ENCODE data around the gene GCN1.

- TF ChIP-seq CTCF (IDR thresholded peaks at IDR 0.05; ENCODE audit: extremely low read depth in 1 of 2, insufficient read depth in 1 of 2, low read depth in 1 of 2, low read length in 2 of 2) (no peak), POLR2A (IDR thresholded peaks at IDR 0.05; ENCODE audit: low read depth, low read length) (no peak), MYC (IDR thresholded peaks at IDR 0.05; ENCODE audit: low read depth, low read length) (no peak), POLR2AphosphoS5 (IDR thresholded peaks at IDR 0.05; ENCODE audit: insufficient read depth, low read depth, low read length) (no peak), EZH2 (IDR thresholded peaks at IDR 0.05; ENCODE audit: borderline replicate concordance, low read depth, low read length, severe bottlenecking) (no peak)
These were observed 101.8 kb downstream of the GCN1 start for GRCh38 chr12:120092551-120093335.

All from endothelial cell of umbilical vein (primary cell).